Activated T-helper 1 cell treated with Interleukin-2 at 50 U/mL for 16 hours (primary cell): ENCODE results near the gene PDGFA.

Experiments used
- DNase-seq: peaks from one replicate; pipeline ENCODE4 v3.0.0-alpha.2; 2020; ENCODE audit warnings: low read depth

The PDGFA gene

GRCh38 chr7:459584-460373 is 59.9 kb downstream of the PDGFA start:
- DNase-seq = no peak

GRCh38 chr7:458511-459245 is 61.0 kb downstream of the PDGFA start:
- no peak for DNase-seq

- no peak for DNase-seq
Observed at GRCh38 chr7:457814-458510, 61.7 kb downstream of the PDGFA start.

- no peak for DNase-seq
Observed at GRCh38 chr7:455110-455928, 64.3 kb downstream of the PDGFA start.

GRCh38 chr7:454356-455109 is 65.1 kb downstream of the PDGFA start:
- no peak for DNase-seq

GRCh38 chr7:453597-454306 is 65.9 kb downstream of the PDGFA start:
- DNase-seq = no peak

GRCh38 chr7:452791-453455 is 66.7 kb downstream of the PDGFA start:
- no peak for DNase-seq

GRCh38 chr7:452226-452751 is 67.4 kb downstream of the PDGFA start:
- DNase-seq = no peak

- no peak for DNase-seq
Observed at GRCh38 chr7:451255-452225, 68.1 kb downstream of the PDGFA start.

- no peak for DNase-seq
Observed at GRCh38 chr7:450741-451140, 68.9 kb downstream of the PDGFA start.

- DNase-seq = no peak
Observed at GRCh38 chr7:450036-450435, 69.6 kb downstream of the PDGFA start.

GRCh38 chr7:449324-450019 is 70.2 kb downstream of the PDGFA start:
- no peak for DNase-seq

- no peak for DNase-seq
Observed at GRCh38 chr7:447523-447922, 72.1 kb downstream of the PDGFA start.
